GM23248 (cell line): Measurements from ENCODE around the gene TNIK. TPM values are rescaled to one million over a fixed set of nuclear protein-coding genes. Genes with fewer than 3 reads are reported as not detected.

ENCODE experiments used
- DNase-seq: peaks from one replicate; pipeline ENCODE4 v3.0.0-alpha.2; 2015
- H2AFZ ChIP-seq: fragments of 200-600 bp; sonication (generic); 2 replicates; pipeline ENCODE4 v1.6.1; 2016; ENCODE audit warnings: antibody characterized with exemption
- H3F3A ChIP-seq: fragments of 200-600 bp; sonication (generic); 2 replicates; pipeline ENCODE4 v1.6.1; 2016; ENCODE audit warnings: mild to moderate bottlenecking, antibody characterized with exemption, mixed run types; ENCODE audit not compliant: insufficient read depth
- H3K27ac ChIP-seq: fragments of 200-600 bp; sonication (generic); 2 replicates; pipeline ENCODE4 v1.5.1; 2016; ENCODE audit warnings: mild to moderate bottlenecking
- H3K27me3 ChIP-seq: fragments of 200-600 bp; sonication (generic); replicated peaks from 2 replicates; pipeline ENCODE4 v1.6.1; 2016; ENCODE audit warnings: mild to moderate bottlenecking; ENCODE audit not compliant: insufficient read depth
- H3K36me3 ChIP-seq: fragments of 200-600 bp; sonication (generic); 2 replicates; pipeline ENCODE4 v1.6.1; 2016; ENCODE audit warnings: low read depth, mild to moderate bottlenecking
- H3K4me1 ChIP-seq: fragments of 200-600 bp; sonication (generic); 2 replicates; pipeline ENCODE4 v1.6.1; 2016; ENCODE audit warnings: mild to moderate bottlenecking; ENCODE audit not compliant: insufficient read depth
- H3K4me2 ChIP-seq: fragments of 200-600 bp; sonication (generic); one replicate; pipeline ENCODE4 v1.6.1; 2016; ENCODE audit warnings: mild to moderate bottlenecking; ENCODE audit not compliant: unreplicated experiment
- H3K4me3 ChIP-seq: fragments of 200-600 bp; sonication (generic); 2 replicates; pipeline ENCODE4 v1.5.1; 2016; ENCODE audit warnings: mild to moderate bottlenecking
- H3K79me2 ChIP-seq: fragments of 200-600 bp; sonication (generic); 2 replicates; pipeline ENCODE4 v1.6.1; 2016; ENCODE audit warnings: mild to moderate bottlenecking; ENCODE audit not compliant: insufficient read depth
- H3K9ac ChIP-seq: fragments of 200-600 bp; sonication (generic); 2 replicates; pipeline ENCODE4 v1.6.1; 2016; ENCODE audit warnings: mild to moderate bottlenecking
- H3K9me2 ChIP-seq: fragments of 200-600 bp; sonication (generic); 2 replicates; pipeline ENCODE4 v1.6.1; 2016; ENCODE audit warnings: mixed run types, mild to moderate bottlenecking, moderate library complexity; ENCODE audit not compliant: insufficient read depth
- H3K9me3 ChIP-seq: fragments of 200-600 bp; sonication (generic); one replicate; pipeline ENCODE4 v1.6.1; 2017; ENCODE audit warnings: low read depth
- H4K20me1 ChIP-seq: fragments of 200-600 bp; sonication (generic); 2 replicates; pipeline ENCODE4 v1.6.0; 2016; ENCODE audit not compliant: insufficient read depth
- EZH2 ChIP-seq: fragments of 200-600 bp; sonication (generic); IDR thresholded peaks from 2 replicates; pipeline ENCODE4 v1.6.1; 2018; ENCODE audit warnings: antibody characterized with exemption, mild to moderate bottlenecking; ENCODE audit not compliant: insufficient read depth, poor library complexity, severe bottlenecking
- EZH2phosphoT487 ChIP-seq: fragments of 200-600 bp; sonication (generic); IDR thresholded peaks from 2 replicates; pipeline ENCODE4 v1.6.1; 2018; ENCODE audit warnings: antibody characterized with exemption, moderate library complexity, mild to moderate bottlenecking, low read depth; ENCODE audit not compliant: insufficient read depth
- WGBS, 2 experiments: methylation state at CpG; one replicate each; pipeline ENCODE4 v1.1.6; 2015 to 2017; ENCODE audit warnings: low lambda C conversion rate in 2 of 2, low coverage in 1 of 2; ENCODE audit errors: missing lambda C conversion rate in 2 of 2; 5-methylcytosine and 5-hydroxymethylcytosine counted together
- in situ Hi-C: fragments of 300-500 bp; cut with MboI; formaldehyde crosslinking; loops from 2 replicates; pipeline ENCODE4 v1.15.0; 2020
- polyA plus RNA-seq: library from polyadenylated mRNA; unstranded; fragments of >200 nt; fragmentation: Nextera tagmentation; extraction: Ambion mirVana; gene quantifications from 2 replicates; pipeline ENCODE4 v1.2.1, GENCODE V29; 2016
- total RNA-seq: library from RNA; depleted of rRNA; stranded (reverse); fragments of >200 nt; shearing (Covaris generic); gene quantifications from 2 replicates; pipeline ENCODE4 v1.2.3, GENCODE V29; 2014

The TNIK gene
- total and polyA plus RNA-seq, 2 experiments from 2014 or later: 0.80 to 2.3 TPM

DNA sequence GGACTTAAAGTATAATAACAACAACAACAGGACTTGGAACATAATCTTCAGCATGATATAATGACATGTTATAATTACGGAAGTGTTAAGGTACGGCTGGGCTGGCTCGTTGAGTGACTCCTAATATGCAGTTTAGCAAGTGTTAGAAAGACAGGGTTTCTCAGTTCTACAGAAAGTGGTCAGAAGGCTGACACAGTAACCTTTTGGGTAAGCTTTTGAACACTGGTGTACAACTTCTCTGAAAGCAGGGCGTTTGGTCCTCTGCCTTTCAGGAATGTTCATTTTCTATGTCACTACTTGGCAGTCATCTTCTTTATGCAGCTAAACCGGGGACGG is 300.4 kb downstream of the TNIK start:
- Histone ChIP-seq H3K36me3 (no peaks in the 10 kb centered on the region), H3K9me3 (no peaks in the 10 kb centered on the region), H3K9ac (no peak overlapping the region), H3K4me1 (peaks cover 10% of the 10 kb centered on the region), H4K20me1 (no peaks in the 10 kb centered on the region), H3K27ac (no peak overlapping the region), H2AFZ (no peak overlapping the region), H3K79me2 (no peaks in the 10 kb centered on the region), H3K4me2 (no peak overlapping the region), H3F3A (peaks cover 15% of the 10 kb centered on the region), H3K9me2 (no peaks in the 10 kb centered on the region), H3K4me3 (no peak overlapping the region), H3K27me3 (no peaks in the 10 kb centered on the region)
- 94 to 99% methylated on average over 6 of the region's 6 CpGs for WGBS, 2 experiments
- in situ Hi-C loops: loop anchor here (10.0 kb wide), 1 partner anchor 195 kb away; no protein-coding TSS in a partner anchor
- no peak for DNase-seq
- TF ChIP-seq EZH2phosphoT487: no peak
- TF ChIP-seq EZH2: no peak

DNA sequence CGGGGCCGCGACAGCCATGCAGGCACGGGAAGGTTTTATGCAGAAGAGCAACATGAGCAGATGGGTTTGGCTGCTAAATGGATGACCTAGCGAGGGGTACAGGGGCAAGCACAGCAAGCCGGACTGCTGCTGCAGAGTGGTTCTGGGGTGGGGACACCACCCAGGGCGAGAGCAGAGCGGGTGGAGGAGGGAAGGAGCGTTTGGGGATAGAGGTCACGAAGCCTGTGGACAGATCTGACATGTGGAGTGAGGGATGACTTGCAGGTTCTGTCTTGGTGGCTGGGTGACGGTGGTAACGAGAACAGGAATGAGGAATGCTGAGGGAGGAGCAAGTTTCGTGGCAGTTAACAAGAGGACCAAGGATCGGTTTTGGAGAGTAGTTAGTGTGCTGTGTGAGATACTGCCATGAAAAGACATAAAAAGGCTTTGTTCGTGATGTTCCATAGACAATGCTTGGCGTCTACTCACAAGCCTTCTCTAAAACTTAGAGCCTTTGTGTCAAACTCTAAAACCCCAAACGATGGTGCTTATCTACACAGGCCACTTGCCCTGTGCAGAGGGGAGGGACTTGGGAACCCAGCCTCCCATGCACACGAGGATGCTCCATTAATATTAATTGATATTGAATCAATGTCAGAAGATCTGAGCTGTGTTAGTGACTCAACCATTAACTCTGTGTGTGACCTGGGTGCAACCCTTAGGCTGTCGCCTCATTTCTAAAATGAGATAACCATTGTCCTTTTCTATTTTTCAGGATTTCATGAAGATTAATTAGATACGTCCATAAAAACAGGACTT is 301.0 kb downstream of the TNIK start:
- no peaks in the 10 kb centered on the region for H3K36me3 ChIP-seq
- no peak overlapping the region for H3K27ac ChIP-seq
- DNase-seq: no peak
- H3K4me3 ChIP-seq: no peak overlapping the region
- no peaks in the 10 kb centered on the region for H3K79me2 ChIP-seq
- TF ChIP-seq EZH2phosphoT487 (no peak), EZH2 (no peak)
- peaks cover 6% of the 10 kb centered on the region for H3K4me1 ChIP-seq
- no peak overlapping the region for H3K4me2 ChIP-seq
- H3K9me3 ChIP-seq: no peaks in the 10 kb centered on the region
- WGBS, 2 experiments: 92 to 93% methylated on average over 20 of the region's 20 CpGs
- H3K9ac ChIP-seq: no peak overlapping the region
- H3K27me3 ChIP-seq: no peaks in the 10 kb centered on the region
- in situ Hi-C loops: no loop called here
- no peak overlapping the region for H2AFZ ChIP-seq
- H3F3A ChIP-seq: peaks cover 11% of the 10 kb centered on the region
- no peaks in the 10 kb centered on the region for H3K9me2 ChIP-seq
- H4K20me1 ChIP-seq: no peaks in the 10 kb centered on the region

DNA sequence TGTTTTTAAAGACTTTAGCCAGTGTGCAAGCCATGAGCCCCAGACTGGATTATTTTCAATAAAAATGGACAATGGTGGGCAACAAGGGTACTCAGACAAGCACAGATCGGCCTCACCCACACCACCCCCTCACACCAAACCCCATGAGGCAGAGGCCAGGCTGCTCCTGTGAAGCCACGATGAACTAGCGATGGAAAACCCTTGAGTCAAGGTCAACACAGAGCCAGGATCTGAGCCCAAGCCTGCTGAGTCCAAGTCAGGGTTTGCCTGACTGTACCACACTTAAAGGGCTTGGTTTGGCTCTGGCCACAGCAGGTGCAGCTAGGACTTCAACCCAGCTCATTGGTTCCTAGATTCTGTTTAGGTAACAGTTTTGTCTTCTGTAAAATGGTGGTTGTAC is 302.2 kb downstream of the TNIK start:
- Histone ChIP-seq H3K27me3 (no peaks in the 10 kb centered on the region), H3K9ac (no peak overlapping the region), H3K9me2 (no peaks in the 10 kb centered on the region), H3K79me2 (no peaks in the 10 kb centered on the region), H3K36me3 (no peaks in the 10 kb centered on the region), H2AFZ (no peak overlapping the region), H3K4me1 (no peaks in the 10 kb centered on the region), H3F3A (no peaks in the 10 kb centered on the region), H3K4me3 (no peak overlapping the region), H3K9me3 (no peaks in the 10 kb centered on the region), H3K4me2 (no peak overlapping the region), H4K20me1 (no peaks in the 10 kb centered on the region), H3K27ac (no peak overlapping the region)
- WGBS, 2 experiments: 87 to 95% methylated on average over 3 of the region's 3 CpGs
- in situ Hi-C loops: no loop called here
- DNase-seq: no peak
- TF ChIP-seq EZH2 (no peak), EZH2phosphoT487 (no peak)

DNA sequence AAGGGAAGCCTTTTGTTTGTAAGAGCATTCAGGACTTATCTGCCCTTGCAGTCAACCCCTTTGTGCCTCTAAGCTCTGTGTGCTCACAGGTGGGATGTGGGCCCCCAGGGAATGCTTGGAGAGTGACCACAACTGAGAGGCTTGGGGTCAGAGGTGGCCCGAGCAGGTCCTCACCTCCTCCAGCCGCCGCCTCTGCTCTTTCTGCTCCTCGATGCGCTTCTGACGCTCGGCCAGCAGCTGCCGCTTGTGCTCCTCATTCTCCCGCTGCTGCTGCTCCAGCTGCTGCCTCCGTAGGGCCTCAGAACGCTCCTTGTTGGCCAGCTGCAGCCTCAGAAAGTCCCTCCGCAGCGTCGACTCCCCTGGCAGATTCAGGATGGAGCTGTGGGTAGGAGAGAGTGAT is 302.9 kb downstream of the TNIK start:
- Histone ChIP-seq H4K20me1 (no peaks in the 10 kb centered on the region), H3K9me2 (no peaks in the 10 kb centered on the region), H3K9me3 (no peaks in the 10 kb centered on the region), H2AFZ (no peak overlapping the region), H3K27ac (no peak overlapping the region), H3K27me3 (no peaks in the 10 kb centered on the region), H3K36me3 (no peaks in the 10 kb centered on the region), H3K9ac (no peak overlapping the region), H3K4me2 (no peak overlapping the region), H3K4me3 (no peak overlapping the region), H3F3A (no peaks in the 10 kb centered on the region), H3K79me2 (no peaks in the 10 kb centered on the region), H3K4me1 (no peaks in the 10 kb centered on the region)
- in situ Hi-C loops: no loop called here
- DNase-seq: no peak
- WGBS, 2 experiments: 86 to 87% methylated on average over 13 to 14 of the region's 14 CpGs
- TF ChIP-seq EZH2: no peak
- TF ChIP-seq EZH2phosphoT487: no peak
